Muscle of back (tissue), 13 donors: ENCODE results near the gene INSIG1. TPM values are rescaled to one million over a fixed set of nuclear protein-coding genes. Genes with fewer than 3 reads are reported as not detected.
A peak's percentile ranks its signal among the peaks of the same experiment; 100 is the strongest.

Experiments
- DNase-seq, 3 donors: peaks; one replicate each; pipeline versions ENCODE4 v3.0.0 to v3.0.0-alpha.2; 2013
- long read RNA-seq, 9 donors: transcript quantifications; one replicate each; lab custom pipeline, GENCODE V29; 2026
- polyA plus RNA-seq, 10 donors: library from polyadenylated mRNA; unstranded; fragments of 120-200 nt; gene quantifications; one replicate each; pipeline ENCODE4 v1.2.1, GENCODE V29; 2013; ENCODE audit not compliant: insufficient read length in 10 of 10

The INSIG1 gene
- 10 to 100 TPM; 17.0 to 33.0 (median 24.6) TPM for polyA plus RNA-seq
- long read RNA-seq, donor 1, transcript INSIG1-201 (6 exons, 3,010 nt): major isoform, 8 of 9 reads
- long read RNA-seq, donor 1, partial matches to known transcripts: 0 of 9 reads
- long read RNA-seq, donor 1, other reads (novel, unspliced or antisense): 0 of 9 reads
- long read RNA-seq, donor 2, partial matches to known transcripts: 0 of 2 reads
- long read RNA-seq, donor 2, other reads (novel, unspliced or antisense): 0 of 2 reads
- long read RNA-seq, donor 3: 0 reads
- long read RNA-seq, donor 4, partial matches to known transcripts: 0 of 3 reads
- long read RNA-seq, donor 4, other reads (novel, unspliced or antisense): 0 of 3 reads
- long read RNA-seq, donor 5, transcript INSIG1-201 (6 exons, 3,010 nt): major isoform, 14 of 20 reads
- long read RNA-seq, donor 5, partial matches to known transcripts: 5 of 20 reads
- long read RNA-seq, donor 5, other reads (novel, unspliced or antisense): 0 of 20 reads
- long read RNA-seq, donor 6, transcript INSIG1-201 (6 exons, 3,010 nt): major isoform, 6 of 6 reads
- long read RNA-seq, donor 6, partial matches to known transcripts: 0 of 6 reads
- long read RNA-seq, donor 6, other reads (novel, unspliced or antisense): 0 of 6 reads
- long read RNA-seq, donor 7, transcript INSIG1-201 (6 exons, 3,010 nt): major isoform, 5 of 5 reads
- long read RNA-seq, donor 7, partial matches to known transcripts: 0 of 5 reads
- long read RNA-seq, donor 7, other reads (novel, unspliced or antisense): 0 of 5 reads
- long read RNA-seq, donor 8, transcript INSIG1-201 (6 exons, 3,010 nt): major isoform, 6 of 6 reads
- long read RNA-seq, donor 8, partial matches to known transcripts: 0 of 6 reads
- long read RNA-seq, donor 8, other reads (novel, unspliced or antisense): 0 of 6 reads
- long read RNA-seq, donor 9: 0 reads

DNA sequence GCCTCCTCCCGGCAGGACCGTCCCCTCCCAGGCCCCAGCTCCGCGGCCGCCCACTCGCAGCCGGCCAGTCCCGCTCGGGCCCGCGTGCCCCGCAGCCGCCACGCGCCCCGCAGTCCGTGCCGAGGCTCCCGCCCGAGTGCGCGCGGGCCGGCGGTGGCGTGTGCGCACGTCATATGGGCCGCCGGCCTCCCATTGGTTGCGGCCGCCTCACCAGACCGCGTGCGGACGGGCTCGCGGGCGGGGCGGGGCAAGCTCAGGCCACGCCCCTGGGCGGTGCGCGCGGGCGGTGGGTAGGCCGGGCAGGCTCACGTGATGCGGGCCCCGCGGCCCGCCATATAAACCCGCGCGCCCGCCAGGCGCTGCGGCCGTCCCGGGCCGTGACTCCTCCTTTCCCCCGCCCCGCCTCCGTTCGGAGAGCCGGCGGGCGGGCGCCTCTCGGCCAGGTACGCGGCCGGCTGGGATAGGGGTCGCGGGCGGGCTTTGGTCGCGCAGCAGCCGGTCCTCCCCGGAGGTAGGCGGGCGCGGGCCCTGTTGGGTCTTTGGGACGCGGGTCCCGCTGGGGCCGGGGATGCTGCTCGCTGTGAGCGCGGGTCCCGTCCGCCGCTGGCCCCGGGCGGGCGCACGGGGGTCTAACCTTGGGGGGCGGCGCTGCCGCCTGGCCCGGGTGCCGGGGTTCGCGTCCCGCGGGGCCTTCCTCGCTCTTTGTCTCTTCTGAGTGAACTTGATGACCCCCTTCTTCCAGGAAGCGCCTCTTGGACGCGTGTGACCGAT lies at the start of gene INSIG1:
Gene INSIG1 (plus strand): TSS at position 362 of the 771 bp plus-strand sequence. CDS start 408 bp downstream, at position 770.
- DNase-seq: peak; percentile 96 to 97 (median 96)

DNA sequence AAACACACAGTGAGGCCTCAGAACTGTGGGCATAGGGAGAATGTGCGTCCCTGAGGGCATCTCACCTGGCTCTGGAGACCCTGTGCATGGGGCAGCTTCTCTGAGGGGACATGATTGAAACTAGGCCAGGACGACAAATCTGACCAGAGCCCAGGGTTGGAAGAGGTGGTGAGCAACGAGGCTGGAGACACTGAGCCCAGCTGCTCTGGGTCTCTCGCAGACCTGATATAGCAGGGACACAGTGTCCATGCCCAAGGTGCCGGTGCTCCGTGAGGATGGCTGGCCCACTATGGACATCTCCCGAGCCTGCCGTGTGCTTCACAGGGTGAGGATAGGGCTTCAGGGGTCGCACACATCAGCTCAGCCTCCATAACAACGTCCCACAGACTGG lies 49.3 kb upstream of the INSIG1 start:
- DNase-seq: no peak

DNA sequence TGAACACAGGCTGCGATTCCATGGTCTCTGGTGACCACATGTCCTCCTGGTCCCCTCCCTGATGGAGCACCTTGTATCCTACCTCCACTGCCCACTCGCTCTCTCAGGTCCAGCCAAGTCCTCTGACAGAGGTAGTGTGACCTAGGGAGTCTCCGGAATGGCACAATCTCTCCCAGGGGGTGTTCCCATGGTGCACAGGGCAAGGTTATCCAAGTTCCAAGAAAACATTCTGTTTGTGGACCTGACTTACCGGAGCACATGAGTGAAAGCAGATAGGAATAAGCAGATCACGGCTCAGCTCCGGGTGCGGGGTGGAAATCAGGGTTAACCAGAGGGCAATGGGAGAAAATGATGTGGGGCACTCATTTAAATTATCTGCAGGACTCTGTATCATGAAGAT lies 45.8 kb upstream of the INSIG1 start:
- no peak for DNase-seq

DNA sequence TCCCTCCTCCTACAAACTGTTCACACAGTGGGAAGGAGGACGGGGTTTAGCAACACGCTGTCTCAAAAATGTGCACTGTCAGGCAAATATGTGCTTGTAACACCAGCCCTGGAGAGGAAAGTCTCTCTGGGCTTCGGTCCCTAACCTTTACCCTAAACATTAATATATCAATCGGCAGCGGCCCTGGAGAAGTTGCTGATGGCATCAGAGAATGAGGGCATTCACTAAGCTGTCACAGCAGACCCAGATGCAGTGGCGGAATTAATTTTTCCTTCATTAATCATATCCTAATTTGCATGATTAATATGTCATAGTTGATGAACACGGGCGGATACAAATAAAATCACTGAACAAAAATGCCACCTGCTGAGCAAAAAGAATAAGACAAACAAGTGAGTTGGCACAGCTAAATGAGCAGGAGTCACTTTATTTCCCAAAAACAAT lies 45.2 kb upstream of the INSIG1 start:
- no peak for DNase-seq

DNA sequence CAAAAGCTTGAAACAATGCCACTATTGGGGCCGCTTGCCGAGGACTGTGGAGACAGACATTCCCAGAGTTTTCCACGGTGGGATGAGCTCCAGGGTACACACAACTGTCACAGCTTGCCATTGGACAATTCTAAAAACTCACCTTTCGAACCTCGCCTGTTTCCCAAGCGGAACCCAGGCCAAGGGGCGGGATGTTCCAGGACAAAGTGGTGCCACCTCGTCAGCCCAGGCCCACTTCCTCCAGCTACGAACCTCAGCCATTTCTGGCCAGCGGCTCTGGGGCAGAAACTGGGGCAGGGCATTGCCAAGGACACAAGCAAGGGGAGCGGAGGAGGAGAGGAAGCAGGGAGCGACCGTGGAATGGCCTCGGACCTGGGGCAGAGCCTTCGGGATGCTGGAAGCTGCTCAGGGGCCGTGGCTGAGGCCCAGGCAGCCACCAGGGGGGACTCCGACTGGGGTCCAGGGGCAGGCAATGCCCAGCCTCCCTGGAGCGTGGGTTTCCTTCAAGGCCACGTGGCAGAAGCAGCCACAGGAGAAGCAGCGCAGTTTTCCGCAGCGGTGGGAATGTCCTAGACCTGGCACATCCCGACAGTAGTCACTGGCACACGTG lies 44.7 kb upstream of the INSIG1 start:
- no peak for DNase-seq

DNA sequence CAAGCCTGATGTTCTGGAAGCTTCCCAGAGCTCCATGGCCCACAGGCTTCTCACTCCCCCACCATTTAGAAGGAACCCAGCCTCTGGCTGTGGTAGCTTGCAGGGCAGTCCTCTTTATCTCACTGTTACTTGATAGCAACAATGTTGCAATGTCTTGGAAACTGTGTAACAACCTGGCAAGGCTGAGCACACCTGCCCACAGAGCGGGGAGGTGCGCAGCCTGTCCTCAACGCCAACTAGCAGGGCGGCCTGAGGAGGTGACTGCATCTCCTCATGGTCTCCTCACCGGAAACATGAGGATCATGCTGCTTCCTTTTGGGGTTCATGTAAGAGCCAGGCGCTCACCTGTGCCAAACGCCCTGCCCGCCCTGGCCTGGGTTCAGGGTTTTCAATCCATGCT lies 43.7 kb upstream of the INSIG1 start:
- DNase-seq: no peak

DNA sequence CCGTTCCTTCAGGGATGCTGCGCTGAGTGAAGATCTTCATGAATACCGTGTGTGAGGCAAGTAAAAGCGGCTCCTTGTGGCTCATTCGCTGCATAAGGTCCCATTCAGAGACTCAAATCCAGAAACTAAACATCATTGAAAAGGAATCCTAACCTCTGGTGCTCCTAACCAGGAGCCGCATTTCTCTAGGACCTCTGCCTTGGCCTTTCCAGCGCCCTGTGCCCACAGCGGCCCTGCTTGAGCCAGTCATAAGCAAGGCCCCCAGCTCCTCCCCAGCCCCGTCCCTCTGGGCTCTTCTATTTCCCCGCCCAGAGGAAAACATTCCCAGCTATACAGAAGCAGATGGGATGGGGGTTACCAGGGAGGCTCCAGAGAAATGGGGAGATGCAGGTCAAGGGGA lies 42.6 kb upstream of the INSIG1 start:
- no peak for DNase-seq

DNA sequence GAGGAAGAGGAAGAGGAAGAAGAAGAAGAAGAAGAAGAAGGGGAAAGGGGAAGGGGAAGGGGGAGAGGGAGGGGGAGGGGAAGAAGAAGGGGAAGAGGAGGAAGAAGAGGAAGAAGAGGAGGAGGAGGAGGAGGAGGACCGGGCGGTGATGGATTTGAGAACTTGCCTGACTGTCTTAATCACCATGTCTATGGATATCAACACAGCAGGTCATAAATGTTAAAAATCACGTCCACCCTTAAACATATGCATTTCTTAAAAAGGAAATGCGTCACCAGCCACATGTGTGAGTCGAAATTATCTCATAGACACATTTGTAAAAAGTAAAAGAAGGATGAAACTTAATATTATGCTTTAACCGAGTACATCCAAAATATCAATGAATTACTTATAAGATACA lies 42.1 kb upstream of the INSIG1 start:
- no peak for DNase-seq

DNA sequence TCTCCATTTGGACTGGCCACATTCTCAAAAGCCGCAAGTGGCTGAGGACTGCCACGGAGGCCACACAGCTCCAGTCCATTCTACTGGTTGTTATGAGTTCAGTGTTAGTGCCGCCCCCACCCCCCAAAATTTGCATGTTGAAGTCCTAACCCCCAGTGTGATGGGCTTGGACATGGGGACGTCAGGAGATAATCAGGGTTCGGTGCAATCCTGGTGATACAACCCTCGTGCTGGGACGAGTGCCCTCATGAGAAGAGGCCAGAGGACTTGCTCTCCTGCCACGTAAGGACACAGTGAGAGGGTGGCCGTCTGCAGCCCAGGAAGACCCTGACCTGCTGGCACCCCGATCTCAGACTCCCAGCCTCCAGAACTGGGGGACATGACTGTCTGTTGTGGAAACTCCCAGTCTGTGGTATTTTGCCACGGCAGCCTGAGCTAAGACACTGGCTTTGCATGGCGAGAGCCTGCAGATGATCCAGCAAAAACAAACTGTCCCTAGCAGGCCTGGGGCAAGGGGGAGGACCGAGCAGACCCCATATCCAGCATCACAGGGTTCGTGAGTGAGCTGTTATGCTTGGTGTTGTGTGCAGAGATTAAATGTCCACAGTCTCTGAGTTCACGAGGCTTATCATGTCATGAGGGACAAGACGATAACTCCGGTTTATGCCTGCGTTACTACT lies 41.5 kb upstream of the INSIG1 start:
- no peak for DNase-seq

DNA sequence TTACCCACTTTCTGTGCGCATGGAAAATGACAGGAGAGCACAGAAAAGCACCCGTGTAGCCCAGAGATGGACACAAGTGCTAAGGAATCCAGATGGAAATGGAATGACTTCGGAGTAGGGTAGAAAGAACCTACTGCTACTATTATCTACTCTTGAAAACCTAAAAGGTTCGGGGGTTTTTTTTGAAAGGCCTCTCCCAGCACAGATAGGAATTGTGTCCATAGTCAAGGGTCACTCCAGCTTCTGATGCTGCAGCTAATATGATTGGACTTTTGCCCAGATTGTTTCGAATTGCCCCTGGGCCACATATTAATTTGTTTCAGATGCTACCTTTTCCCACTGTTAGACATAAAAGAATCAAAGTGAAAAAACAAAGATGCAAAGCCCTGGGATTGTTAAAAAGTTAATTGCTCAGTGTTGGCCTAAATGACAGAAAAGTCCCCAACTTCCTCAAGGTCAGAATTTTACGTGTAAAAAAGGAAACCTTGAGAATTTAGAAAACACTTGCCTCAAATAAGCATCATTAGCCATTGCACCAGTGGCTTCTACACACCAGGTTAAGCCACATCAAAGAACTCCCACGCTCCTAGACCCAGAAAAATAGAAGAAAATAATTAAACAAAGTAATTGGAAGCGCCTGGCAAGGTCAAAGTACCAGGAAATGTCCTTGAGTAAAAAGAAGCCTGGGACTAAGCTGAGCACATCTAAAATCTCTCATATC lies 40.8 kb upstream of the INSIG1 start:
- DNase-seq: peak in 1 of 3 donors; percentile 22

DNA sequence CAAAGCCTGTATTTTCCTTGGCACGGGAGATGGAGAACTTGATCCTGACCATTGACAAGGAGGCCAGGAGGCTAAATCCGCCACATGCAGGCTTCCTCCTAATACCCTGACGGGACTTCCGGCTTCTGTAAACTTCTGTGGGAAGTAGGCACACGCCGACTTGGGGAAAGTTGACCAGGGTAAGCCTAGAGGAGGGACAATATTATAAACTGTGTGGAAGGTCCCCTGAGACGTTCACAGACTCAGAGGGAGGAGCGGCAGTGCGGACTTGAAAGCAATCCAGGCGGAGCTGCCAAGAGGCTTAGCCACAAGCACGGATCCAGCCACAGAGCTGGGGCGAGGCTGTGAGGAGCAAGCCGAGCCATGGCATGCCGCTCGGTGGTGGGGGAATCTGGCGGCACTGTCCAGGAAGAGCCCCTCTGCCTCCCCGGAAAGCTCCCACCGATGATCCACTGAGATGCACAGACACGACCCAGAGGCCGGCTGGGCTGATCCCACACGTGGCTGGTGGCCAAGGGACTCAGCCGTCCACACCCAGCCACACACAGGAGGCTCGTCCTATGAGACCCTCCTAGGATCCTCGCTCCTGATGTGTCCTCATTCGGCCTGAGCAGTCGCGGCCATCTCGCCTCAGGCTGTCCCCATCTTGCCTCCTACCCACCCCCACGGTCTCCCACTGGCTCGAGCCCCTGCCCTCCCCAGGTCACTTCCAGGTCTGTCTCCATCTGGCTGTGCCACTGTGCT lies 40.0 kb upstream of the INSIG1 start:
- DNase-seq: peak; percentile 59 to 79 (median 65)

DNA sequence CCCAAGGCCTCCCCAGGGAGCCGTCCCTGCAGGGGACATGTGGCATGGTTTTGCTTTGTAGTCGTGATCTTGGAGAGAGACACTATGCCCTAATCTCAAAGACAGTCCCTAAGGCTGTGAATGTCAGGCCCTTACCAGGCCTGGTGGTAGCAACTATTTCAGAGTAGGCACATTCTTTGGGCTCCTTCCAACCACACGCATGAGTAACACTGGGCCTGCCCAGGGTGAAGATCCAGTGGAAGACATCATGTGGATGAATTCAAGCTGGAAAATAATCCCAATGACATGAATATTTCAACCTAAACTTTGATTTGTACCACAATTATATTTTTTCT lies 39.5 kb upstream of the INSIG1 start:
- peak; percentile 31 to 74 (median 47) for DNase-seq

DNA sequence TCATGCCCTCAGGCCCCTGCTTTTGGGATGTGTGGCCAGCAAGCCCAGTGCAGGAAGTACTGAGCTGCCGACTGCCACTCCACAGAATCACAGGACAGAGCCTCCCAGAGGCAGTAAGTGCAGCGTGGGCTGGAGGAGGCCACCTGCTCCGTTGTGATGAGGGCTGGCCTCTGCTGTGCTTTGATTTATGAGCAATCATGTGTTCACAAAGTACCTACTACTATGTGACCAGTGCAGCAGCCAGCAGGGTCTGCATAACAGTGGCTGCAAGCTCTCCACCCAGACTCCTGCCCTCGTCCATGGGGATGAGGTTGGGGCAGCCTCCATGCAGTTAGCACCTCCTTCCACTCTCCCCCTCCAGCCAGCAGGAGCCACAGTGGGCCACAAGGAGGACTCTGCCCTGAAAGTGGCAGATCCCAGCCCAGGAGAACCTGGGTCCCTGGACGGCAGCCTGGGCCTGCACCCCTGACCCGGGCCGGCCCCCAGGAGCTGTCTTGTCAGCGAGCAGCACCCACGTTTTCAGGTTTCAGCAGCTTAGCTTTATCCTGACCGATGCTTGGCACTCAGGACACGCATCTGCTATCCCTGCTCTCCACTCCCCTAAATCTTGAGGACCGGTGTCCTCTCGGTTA lies 37.7 kb upstream of the INSIG1 start:
- no peak for DNase-seq

DNA sequence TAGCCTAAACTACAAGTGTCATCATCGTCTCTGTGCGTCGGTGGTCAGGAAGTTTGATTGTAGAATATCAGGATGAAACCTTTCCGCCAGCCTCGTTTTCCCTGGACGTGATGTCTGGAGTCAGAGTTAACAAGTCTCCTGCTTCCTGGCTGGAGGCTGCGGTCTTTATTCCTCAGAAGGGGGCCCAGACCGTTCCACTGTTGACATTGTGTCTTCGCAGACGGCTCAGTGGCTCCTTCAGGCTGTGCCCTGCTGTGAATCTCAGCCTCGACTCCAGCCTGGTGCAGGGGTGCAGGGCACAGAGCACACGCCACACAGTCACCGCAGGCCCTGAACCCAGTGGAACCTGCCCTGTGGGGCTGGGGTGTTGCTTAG lies 37.2 kb upstream of the INSIG1 start:
- DNase-seq: no peak

DNA sequence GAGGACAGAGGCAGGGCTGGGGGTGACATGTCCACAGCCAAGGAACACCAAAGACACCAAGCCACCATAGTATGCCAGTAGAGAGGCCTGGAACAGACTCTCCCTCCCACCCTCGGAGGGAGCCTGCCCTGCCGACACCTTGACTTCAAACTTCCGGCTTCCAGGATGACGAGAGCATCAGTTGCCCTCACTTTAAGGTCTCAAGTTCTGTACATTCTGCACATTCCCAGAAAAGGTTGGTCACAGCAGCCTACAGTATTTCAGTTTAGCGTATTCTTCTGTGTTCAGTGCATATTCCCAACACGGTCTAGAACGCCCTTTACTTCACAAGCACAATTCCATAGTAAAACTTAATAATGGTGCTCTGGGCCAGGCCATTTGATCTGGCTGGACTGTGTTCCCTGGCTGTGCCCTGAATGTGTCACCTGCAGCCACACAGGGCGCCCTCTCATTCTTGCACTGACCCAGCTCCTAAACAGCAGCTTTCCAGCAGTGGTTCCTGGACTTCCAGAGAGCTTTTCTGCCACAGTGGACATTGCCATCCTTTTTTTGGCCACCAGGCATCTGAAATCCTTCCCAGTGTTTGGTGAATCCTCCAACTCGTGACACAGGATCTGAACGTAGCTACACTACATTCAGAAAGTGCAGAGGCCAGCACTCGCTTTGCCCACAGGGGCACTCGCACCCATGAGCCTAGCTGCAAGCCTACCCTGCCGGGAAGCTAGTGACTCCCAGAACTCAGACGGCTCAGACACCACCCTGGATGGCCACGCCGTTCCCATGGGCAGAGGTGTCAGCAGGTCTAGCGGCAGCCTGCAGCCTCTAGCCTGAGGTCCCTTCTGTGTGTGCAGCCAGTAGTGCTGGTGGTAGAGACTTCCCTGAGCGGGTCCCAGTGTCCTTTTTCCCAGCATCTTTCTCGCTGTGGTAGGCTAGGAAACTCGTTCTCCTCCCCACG lies 36.4 kb upstream of the INSIG1 start:
- no peak for DNase-seq

DNA sequence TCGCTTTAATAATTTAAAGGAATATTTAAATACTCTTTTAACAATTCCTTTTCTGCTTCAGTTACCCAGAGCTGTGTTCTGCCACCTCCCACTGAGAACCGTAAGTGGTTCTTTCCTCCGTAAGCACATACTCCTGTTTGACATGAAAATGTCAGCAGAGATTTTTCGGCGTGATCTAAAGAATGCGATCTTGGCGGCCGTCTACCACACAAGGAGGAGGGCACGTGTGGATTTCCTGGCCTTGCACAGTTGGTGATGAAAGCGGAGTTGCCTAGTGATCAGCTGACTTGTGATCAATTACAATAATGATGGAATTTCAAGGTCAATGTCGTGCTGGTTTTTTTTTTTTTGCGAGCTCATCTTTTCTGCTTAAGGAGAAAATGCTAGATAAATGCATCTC lies 35.6 kb upstream of the INSIG1 start:
- no peak for DNase-seq

DNA sequence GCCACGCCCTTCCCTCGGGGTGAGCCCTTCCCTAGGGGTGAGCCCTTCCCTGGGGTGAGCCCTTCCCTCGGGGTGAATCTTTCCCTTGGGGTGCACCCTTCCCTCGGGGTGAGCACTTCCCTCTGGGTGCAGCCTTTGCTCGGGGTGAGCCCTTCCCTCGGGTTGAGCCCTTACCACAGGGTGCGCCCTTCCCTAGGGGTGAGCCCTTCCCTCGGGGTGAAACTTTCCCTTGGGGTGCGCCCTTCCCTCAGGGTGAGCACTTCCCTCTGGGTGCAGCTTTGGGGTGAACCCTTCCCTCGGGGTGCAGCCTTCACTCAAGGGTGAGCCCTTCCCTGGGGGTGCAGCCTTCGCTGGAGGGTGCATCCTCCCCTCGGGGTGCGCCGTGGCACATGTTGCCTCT lies 34.6 kb upstream of the INSIG1 start:
- no peak for DNase-seq

DNA sequence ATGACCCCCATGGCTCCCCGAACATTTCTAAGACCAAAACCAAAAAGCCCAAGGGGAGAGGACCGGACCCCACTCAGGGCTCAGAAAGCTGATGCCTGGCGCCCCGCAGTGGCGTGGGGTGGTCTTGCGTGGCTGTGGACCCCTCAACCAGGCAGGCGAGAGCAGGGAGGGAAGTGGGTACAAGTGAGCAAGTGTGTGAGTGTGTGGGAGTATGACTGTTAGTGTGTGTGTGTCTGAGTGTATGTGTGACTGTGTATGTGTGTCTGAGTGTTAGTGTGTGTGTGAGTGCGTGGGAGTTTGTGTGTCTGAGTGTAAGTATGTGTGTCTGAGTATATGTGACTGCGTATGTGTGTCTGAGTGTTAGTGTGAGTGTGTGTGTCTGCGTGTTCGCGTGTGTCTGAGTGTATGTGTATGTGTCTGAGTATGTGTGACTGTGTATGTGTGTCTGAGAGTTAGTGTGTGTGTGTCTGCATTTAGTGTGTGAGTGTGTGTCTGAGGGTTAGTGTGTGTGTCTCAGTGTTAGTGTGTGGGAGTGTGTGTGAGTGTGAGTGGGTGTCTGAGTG lies 34.0 kb upstream of the INSIG1 start:
- DNase-seq: no peak
